Dedifferentiated amniotic fluid mesenchymal stem cell (primary cell): ENCODE data around the gene AK2.

ENCODE experiments used
- DNase-seq: peaks from one replicate; pipeline ENCODE4 v3.0.0-alpha.2; 2016; ENCODE audit errors: extremely low spot score

The AK2 gene

GRCh38 chr1:33022650-33023200, 14.0 kb downstream of the AK2 start:
- DNase-seq: no peak

GRCh38 chr1:33021567-33022431, 14.9 kb downstream of the AK2 start:
- DNase-seq: no peak

GRCh38 chr1:33018112-33018511, 18.6 kb downstream of the AK2 start:
- DNase-seq: no peak

DNA sequence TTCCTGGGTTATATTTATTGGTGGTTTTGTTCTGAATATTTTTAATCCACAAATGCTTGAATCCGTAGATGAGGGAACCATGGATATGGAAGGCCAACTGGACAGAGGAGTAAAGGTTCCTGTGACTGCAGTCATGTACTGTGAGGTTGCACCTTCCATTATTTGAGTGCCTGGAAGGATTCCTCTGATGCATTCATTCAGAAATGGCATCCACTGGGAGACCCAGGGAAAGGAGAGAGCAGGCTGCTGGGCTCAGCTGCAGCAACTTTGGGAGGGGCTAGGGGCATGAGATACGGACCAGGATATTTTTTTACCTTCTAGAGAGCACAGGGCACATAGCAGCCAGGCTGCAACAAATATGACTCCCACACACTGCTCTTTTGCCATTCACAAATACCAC, 19.5 kb downstream of the AK2 start:
- no peak for DNase-seq

DNA sequence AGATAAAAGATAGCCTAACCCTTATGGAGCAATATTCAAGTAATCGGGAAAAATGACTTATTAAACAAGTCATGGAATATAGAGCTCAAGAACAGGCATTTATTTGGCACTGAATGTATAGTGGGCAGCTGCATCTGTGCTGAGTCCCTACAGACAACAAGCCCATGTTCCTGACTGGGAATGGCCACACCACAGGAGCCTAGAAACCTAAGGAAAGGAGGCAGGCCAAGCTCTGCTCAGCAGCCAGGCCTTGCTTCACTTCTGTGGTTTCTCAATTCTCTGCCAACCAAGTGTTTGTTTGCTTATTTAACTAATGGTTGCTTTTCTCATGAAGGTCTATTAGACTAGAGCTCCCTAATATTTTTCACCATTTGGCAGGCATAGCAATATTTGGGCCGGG, 21.5 kb downstream of the AK2 start:
- DNase-seq: no peak

DNA sequence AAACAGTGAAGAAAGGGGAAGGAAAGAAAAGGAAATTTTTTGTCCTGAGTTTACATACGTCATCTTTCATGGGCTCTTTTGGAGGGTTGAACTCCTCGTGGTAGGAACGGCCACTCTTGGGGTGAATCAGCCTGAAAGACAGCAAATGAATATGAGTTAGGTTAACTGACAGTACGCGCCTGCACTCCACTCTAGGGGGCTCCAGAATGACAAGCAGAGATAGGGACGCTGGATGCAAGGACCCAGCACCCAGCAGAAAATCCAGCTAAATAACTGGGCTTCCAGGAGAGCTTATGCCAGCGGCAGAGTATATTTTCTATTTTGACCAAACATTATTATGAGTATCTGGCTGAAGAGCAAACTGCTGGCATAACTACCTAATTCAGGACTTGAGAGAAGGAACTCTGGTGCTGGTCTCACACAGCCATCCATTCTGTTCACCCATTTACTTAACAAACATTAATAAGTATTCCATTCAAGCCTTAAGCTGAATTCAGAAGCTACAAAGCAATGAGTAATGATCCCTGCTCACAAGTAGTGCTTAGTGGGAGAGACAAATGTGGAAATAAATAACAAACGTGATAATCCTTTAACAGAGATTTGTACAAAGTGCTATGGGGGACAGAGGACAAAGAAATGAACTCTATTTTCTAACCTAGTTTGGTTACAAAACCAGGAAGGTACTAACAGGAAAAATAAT, 22.1 kb downstream of the AK2 start:
- no peak for DNase-seq

DNA sequence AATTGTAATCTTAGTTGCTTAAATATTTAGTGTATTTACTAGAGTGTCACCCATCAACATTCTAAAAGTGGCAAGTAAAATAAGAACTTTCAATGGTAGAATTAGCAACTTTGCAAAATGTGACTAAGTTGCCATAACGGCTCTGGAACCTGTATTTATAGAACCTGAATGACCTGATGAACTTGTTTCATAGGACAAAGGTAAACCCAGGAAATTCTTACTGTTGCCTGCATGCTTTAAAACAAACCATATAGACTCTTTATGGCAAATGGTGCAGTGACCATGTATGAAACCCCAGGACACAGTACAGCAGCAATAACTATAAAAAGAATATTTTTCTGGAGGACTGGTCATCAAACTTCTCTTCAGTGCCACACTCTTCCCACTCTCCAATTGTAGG, 22.9 kb downstream of the AK2 start:
- no peak for DNase-seq

GRCh38 chr1:33012165-33012564, 24.5 kb downstream of the AK2 start:
- no peak for DNase-seq

DNA sequence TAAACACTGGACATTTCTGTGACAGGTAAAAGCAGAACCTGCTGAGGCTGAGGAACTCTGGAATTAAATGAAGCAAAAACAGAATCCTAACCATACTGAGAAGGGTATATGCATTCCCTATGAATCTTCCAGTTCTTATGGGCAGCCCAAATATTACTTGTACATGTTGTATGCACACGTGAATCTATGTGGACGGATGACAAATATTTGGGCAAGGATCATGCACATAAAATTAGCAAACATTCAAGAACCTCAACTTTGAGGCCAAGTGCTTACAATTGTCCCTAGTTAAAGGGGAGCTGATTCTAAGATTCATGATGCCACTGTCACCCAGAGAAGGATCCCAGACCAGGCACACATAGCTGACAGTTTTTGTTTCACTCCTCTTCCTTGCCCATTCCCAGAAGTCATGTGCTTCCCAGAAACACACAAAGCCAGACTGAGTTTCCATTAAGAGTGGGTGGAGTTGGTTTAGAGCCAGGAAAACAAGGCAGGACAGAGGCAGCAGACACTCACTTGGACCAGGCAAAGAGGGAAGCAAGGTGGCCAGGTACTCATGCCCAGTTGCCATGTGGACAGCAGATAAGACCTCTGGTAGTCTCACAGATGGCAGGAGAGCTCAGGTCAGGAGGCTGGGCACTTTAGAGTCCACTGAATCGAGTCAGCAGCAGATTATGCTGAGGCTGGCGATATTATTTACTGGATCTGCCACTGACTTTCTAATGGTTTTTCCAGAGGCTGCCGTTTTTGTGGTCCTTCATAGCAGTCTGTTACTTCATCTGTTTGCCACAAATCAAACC, 25.6 kb downstream of the AK2 start:
- peak; percentile 49 for DNase-seq

DNA sequence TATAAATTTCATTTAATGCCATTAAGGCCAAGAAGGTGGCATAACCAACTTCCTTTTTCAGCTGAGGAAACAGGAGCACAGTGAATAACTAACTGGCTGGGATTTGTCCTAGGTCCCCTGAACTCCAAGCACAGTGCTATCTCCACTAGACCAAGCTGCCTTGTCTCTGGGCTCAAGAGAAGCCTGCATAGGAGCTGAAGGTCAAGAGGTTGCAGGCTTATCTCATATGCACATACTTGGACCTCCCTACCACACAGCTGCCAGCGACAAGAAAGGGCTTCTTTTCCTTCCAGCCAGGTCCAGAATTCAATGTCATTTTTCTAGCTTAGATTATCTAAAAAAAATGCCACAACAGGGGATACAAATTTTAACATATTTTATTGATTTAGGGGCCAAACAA, 27.1 kb downstream of the AK2 start:
- no peak for DNase-seq

DNA sequence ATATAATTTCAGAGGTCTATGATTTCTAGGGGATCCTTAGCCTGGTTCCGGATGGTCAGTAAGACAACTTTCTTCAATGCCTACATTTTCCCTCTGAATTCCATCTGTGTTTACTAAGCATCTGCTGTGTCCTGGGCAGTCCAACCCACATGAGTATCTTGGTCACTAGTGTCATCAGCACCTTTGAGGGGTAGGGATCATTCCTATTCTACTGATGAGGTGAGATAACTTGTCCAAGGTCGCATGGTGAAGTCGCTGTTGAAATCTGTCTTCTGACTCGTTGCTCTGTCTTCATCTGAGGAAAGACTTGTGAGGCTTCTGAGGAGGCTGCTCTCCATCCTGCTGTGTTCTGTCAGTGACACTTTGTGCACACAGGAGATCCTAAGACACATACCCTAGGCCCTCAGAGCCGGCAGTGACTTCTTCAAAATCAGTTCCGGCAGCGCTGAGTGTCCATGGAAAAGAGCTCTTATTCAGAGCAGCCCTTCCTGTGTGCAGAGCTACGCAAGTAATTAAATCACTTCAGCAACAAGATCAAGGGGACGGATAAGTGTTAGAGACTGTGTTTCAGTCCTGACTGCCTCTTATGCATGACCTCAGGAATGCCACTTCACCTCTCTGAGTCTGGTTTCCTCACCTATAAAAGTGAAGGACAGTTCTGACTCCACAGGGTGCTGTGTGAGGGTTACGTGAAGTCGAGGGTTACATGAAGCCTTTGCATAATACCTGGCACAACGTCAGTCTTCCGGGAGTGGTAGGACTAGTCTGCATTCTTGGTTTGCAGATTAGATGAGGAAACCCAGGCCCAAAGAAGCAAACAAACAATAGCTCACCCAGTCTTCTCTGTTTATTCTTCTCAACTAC, 28.4 kb downstream of the AK2 start:
- no peak for DNase-seq

DNA sequence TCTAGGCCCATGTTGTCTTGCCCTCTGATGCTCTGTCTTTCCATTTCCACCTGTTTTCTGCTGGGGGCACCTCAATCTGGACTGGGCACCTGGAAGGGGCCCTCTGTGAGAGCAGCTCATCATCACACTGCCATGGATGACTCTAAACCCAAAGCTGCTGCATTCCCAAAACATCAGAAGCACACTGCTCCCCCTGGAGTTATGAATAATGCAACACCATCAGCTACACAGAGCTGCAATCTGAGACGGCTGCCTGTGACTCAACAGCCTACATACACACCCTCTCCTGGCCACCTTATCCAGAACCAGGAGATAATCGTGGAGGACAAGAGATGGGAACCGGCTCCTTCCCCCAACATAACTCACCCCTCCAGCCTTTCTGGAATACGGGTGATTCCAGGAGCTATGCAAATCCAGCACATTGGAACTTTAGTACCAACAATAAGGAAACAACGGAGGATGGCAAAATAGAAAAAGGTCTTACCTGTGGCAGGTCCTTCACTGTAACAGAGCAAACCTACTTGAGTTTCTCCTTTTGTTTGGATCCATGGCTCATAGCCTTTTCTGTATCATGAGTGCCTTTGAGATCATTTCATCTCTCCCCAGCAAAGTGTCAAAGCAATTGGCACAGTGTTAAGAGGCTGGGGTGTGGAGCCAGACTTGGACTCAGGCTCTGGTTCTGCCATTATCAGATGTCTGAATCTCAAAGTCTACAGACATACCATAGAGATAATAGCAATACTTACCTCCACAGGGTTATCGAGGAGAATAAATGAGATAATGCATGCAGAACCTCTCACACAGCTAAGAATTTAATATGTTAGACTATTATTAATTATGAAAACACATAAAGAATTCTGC, 29.3 kb downstream of the AK2 start:
- peak; percentile 85 for DNase-seq

GRCh38 chr1:33005838-33006421, 30.8 kb downstream of the AK2 start:
- DNase-seq: no peak

GRCh38 chr1:33005117-33005837, 31.4 kb downstream of the AK2 start:
- no peak for DNase-seq

DNA sequence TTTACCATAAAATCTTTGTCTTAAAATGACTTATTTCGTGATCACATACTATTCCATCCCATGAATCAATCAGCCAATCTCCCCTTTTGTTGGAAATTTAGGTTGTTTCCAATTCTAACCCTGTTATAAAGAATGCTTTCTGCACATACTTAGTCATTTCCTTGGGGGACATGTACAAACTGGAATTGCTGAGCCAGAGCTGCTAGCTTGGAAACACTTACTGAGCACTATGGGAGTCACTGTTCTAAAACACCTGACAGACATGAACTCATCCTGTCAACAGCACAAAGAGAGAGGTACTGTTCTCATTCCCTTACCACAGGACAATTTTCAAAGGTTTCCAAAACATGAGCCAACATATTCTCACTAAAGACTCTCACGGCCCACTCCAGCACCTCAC, 32.1 kb downstream of the AK2 start:
- no peak for DNase-seq

GRCh38 chr1:33003657-33004056, 33.0 kb downstream of the AK2 start:
- no peak for DNase-seq

DNA sequence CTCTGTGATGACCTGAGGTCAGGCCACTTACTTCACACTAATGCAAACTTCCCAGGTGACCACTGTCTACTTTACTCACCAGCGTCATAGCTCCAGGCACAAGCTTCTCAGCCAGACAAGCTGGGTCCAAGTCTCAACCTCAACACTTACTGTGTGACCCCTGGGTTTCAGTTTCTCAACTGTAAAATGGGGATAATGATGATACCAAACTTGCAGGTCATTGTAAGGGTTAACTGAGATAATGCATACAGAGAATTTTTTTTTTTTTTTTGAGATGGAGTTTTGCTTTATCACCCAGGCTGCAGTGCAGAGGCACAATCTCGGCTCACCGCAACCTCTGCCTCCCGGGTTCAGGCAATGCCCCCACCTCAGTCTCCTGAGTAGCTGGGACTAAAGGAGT, 34.7 kb downstream of the AK2 start:
- no peak for DNase-seq

DNA sequence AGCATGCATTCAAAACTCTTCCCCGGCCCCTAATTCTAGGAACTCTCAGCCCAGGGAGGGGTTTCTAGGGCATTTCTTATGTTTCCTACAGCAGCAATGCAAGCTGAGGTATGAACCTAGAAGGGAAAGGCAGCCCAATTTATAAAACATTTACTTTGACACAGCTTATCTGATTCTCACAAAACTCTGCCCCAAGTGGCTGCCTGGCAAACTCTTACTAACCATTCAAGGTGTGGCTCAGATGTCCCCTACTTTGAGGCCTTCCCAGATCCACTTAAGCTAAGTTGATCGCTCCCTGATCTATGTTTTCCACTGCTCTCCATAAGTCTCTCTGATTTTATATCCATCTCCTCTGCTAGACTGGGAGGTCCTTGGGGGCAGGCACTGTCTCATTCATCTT, 35.4 kb downstream of the AK2 start:
- DNase-seq: no peak

DNA sequence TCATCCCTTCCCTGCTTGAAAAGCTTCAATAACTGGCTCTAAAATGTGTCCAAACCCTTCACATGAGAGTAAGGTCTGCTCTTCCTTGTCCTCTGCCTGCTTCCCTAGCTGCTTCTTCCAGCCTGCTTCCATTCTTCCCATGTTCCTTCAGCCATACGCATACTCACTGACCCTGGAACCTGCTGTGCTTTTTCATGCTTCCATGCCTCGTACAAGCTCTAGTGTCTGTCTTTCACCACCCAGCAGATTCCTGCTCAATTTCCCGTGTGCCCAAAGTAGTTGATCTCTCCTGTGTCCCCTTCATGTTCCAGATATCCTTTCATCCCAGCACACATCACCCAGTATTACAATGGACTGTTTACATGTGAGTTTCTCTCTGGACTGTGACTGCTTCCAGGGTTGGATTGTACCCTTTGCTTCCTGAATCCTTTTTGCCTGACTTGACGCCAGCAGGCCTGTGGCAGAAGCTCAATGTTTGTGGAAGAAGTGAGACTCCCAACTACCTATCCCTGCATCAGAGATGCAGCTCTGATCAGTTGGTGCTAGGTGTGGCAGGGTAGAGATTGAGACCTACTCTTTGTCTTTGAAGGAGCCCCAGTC, 36.2 kb downstream of the AK2 start:
- DNase-seq: no peak
